Gastroesophageal sphincter (tissue), 3 donors: ENCODE results near the gene ZBED3.

Source experiments
- CTCF ChIP-seq, 4 experiments: fragments of 200-600 bp in 2 of 4; fragments of 450-650 bp in 2 of 4; sonication (generic) in 1 of 4; IDR thresholded peaks; one replicate each; pipeline ENCODE4 v1.5.1; 2017 to 2019; ENCODE audit warnings: antibody characterized with exemption in 4 of 4, mild to moderate bottlenecking in 2 of 4, moderate library complexity in 2 of 4
- EP300 ChIP-seq: sonication (generic); formaldehyde crosslinking; IDR thresholded peaks from one replicate; pipeline ENCODE4 v1.6.1; 2017; ENCODE audit warnings: antibody characterized with exemption, mild to moderate bottlenecking
- POLR2A ChIP-seq, 2 donors: fragments of 450-650 bp; IDR thresholded peaks; one replicate each; pipeline ENCODE4 v1.6.1; 2017; ENCODE audit warnings: antibody characterized with exemption in 2 of 2, mild to moderate bottlenecking in 2 of 2, moderate library complexity in 1 of 2
- POLR2AphosphoS5 ChIP-seq: sonication (generic); formaldehyde crosslinking; IDR thresholded peaks from one replicate; pipeline ENCODE4 v1.6.1; 2017; ENCODE audit warnings: antibody characterized with exemption

- TF ChIP-seq CTCF (IDR thresholded peaks at IDR 0.05) (no peak), POLR2A (IDR thresholded peaks at IDR 0.05) (no peak), POLR2AphosphoS5 (no peak), EP300 (no peak)
Measured at GRCh38 chr5:77120086-77120485, 33.0 kb upstream of the ZBED3 start.
